KMS-11 (cell line): ENCODE data around the gene SMC5.

Experiments
- H2AFZ ChIP-seq: fragments of 200-600 bp; sonication (generic); 2 replicates; pipeline ENCODE4 v1.6.1; 2016; ENCODE audit warnings: antibody characterized with exemption, mixed run types, low read depth
- H3K27ac ChIP-seq: fragments of 200-600 bp; sonication (generic); 2 replicates; pipeline ENCODE4 v1.6.1; 2016; ENCODE audit warnings: mild to moderate bottlenecking, mixed run types
- H3K27me3 ChIP-seq: fragments of 200-600 bp; sonication (generic); 2 replicates; pipeline ENCODE4 v1.6.1; 2017; ENCODE audit warnings: mild to moderate bottlenecking, low read depth, mixed run types, moderate library complexity; ENCODE audit not compliant: insufficient read depth
- H3K36me3 ChIP-seq: fragments of 200-600 bp; sonication (generic); 2 replicates; pipeline ENCODE4 v1.6.1; 2017; ENCODE audit warnings: mild to moderate bottlenecking, mixed run types; ENCODE audit not compliant: insufficient read depth
- H3K4me1 ChIP-seq: fragments of 200-600 bp; sonication (generic); 2 replicates; pipeline ENCODE4 v1.6.1; 2016; ENCODE audit warnings: mild to moderate bottlenecking, low read depth, mixed run types; ENCODE audit not compliant: poor library complexity, severe bottlenecking
- H3K4me2 ChIP-seq: fragments of 200-600 bp; sonication (generic); 2 replicates; pipeline ENCODE4 v1.7.0; 2016; ENCODE audit warnings: mild to moderate bottlenecking, mixed run types
- H3K4me3 ChIP-seq: fragments of 200-600 bp; sonication (generic); IDR thresholded peaks from 2 replicates; pipeline ENCODE4 v1.6.1; 2017; ENCODE audit warnings: low read depth, low read length, mixed read lengths; ENCODE audit not compliant: insufficient read depth
- H3K79me2 ChIP-seq: fragments of 200-600 bp; sonication (generic); 2 replicates; pipeline ENCODE4 v1.6.1; 2016; ENCODE audit warnings: low read depth, mixed run types; ENCODE audit not compliant: insufficient read depth
- H3K9ac ChIP-seq: fragments of 200-600 bp; sonication (generic); 2 replicates; pipeline ENCODE4 v1.6.1; 2016; ENCODE audit warnings: mild to moderate bottlenecking, mixed run types
- H4K20me1 ChIP-seq: fragments of 200-600 bp; sonication (generic); 2 replicates; pipeline ENCODE4 v1.6.1; 2016; ENCODE audit warnings: mild to moderate bottlenecking, mixed run types; ENCODE audit not compliant: insufficient read depth
- TF ChIP-seq, protein P1 (sequence below): fragments of 200-600 bp; sonication (generic); conservative IDR thresholded peaks from 2 replicates; pipeline ENCODE4 v1.6.1; 2017; ENCODE audit warnings: low read depth, mild to moderate bottlenecking, antibody characterized with exemption, low read length, moderate library complexity, mixed read lengths

SMC5 gene

DNA sequence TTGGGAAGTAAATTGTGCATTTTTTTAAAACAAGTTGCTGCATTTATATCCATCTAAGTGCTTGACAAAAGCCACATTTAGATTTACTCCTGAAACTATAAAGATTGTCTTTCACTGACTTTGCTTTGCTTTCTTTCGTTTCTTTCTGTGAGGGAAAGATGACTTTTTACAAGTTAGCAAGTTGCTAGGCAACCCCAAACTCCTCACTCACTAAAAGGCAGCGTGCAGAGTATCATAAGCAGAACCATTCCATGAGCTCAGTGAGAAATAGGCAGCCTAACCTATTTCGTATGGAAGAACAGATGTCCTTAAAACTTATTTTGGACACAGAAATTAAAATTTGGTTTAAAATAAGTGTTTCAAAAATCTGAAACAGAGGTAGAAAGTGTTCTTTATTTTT lies 126.6 kb downstream of the SMC5 start:
- Histone ChIP-seq H3K27me3 (no peaks in the 10 kb centered on the region), H3K4me3 (no peak overlapping the region), H3K4me1 (no peaks in the 10 kb centered on the region), H2AFZ (no peak overlapping the region), H3K27ac (no peak overlapping the region), H3K79me2 (peaks cover 16% of the 10 kb centered on the region; the same call in 1 of the 2 replicates), H3K4me2 (no peak overlapping the region), H3K9ac (no peak overlapping the region), H3K36me3 (no peaks in the 10 kb centered on the region), H4K20me1 (no peaks in the 10 kb centered on the region)
- TF ChIP-seq, protein P1, sequence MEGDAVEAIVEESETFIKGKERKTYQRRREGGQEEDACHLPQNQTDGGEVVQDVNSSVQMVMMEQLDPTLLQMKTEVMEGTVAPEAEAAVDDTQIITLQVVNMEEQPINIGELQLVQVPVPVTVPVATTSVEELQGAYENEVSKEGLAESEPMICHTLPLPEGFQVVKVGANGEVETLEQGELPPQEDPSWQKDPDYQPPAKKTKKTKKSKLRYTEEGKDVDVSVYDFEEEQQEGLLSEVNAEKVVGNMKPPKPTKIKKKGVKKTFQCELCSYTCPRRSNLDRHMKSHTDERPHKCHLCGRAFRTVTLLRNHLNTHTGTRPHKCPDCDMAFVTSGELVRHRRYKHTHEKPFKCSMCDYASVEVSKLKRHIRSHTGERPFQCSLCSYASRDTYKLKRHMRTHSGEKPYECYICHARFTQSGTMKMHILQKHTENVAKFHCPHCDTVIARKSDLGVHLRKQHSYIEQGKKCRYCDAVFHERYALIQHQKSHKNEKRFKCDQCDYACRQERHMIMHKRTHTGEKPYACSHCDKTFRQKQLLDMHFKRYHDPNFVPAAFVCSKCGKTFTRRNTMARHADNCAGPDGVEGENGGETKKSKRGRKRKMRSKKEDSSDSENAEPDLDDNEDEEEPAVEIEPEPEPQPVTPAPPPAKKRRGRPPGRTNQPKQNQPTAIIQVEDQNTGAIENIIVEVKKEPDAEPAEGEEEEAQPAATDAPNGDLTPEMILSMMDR: no peak

DNA sequence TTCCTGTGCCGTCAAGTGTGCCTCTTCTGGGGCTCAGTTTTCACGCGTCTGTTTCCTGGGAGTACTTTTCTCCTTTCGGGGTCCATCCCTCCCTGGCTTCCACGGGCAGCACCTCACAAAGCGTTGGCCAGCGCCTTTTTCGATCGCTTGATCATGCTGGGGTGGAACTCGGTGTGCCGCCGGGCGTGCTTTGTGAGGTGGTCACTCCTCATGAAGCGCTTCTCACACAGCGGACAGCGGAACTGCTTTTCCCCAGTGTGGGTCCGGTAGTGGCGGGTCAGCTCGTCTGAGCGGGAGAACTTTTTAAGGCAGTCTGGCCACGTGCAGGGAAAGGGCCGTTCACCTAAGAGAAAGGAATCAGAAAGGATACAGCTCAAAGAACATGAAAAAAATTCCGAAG lies 128.9 kb downstream of the SMC5 start:
- TF ChIP-seq, protein P1: no peak
- no peak overlapping the region for H3K9ac ChIP-seq
- H3K4me1 ChIP-seq: no peaks in the 10 kb centered on the region
- no peak overlapping the region for H3K27ac ChIP-seq
- H3K36me3 ChIP-seq: no peaks in the 10 kb centered on the region
- no peaks in the 10 kb centered on the region for H4K20me1 ChIP-seq
- no peak overlapping the region for H3K4me3 ChIP-seq
- H3K27me3 ChIP-seq: no peaks in the 10 kb centered on the region
- no peak overlapping the region for H2AFZ ChIP-seq
- no peak overlapping the region for H3K4me2 ChIP-seq
- H3K79me2 ChIP-seq: peaks cover 23% of the 10 kb centered on the region; the same call in 1 of the 2 replicates

DNA sequence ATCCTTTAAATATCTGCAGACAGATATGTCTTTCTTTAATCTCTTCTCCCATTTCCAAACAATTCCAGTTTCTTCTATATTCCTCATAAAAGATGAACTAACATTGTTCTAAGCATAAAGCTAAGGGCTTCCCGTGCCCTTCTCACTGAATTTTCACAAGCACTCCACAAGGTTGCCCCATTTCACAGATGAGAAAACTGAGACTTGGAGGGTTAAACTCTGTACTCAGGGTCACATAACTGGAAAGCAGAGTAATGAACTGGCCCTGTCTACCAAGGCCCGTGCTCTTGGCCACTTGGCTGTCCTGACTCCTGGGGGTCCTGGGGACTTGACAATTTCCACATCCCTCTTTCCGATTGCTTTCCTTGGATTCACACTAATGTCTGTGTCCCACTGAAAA lies 130.4 kb downstream of the SMC5 start:
- Histone ChIP-seq H3K36me3 (no peaks in the 10 kb centered on the region), H4K20me1 (no peaks in the 10 kb centered on the region), H3K79me2 (peaks cover 23% of the 10 kb centered on the region; the same call in 1 of the 2 replicates), H3K27me3 (no peaks in the 10 kb centered on the region), H3K9ac (no peak overlapping the region), H3K4me1 (no peaks in the 10 kb centered on the region), H3K4me2 (no peak overlapping the region), H3K4me3 (no peak overlapping the region), H3K27ac (no peak overlapping the region), H2AFZ (no peak overlapping the region)
- TF ChIP-seq, protein P1: no peak

DNA sequence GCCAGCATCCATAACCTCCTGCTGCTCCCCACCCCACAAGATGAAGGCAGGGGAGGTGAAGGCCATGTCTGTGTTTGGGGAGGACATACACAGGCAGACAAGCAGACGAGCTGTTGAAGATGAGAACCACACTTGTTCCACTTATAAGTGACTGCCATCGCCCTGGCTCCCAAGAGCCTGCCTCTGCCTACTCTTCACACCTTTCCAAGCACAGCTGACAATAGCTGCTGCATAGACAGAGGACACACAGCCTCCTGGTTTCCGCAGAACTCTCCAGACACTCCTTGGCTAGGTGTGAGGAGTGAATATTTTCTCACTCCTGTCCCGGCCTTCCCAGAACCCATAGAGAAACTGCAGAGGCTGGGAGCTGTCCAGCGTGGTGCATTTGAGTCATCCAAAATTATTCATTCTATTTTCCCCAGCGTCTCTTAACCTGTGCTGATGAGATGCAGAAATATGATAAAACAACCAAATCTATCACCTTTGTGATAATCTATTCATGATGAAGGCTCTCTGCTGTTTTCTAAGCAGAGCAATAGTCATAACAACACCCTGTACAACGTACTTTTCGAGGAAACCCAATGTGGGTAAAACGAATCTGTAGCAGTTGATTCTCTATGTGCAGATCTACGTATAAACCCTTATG lies 131.0 kb downstream of the SMC5 start:
- Histone ChIP-seq H3K79me2 (peaks cover 26% of the 10 kb centered on the region), H3K27ac (no peak overlapping the region), H2AFZ (no peak overlapping the region), H3K4me1 (no peaks in the 10 kb centered on the region), H4K20me1 (no peaks in the 10 kb centered on the region), H3K4me3 (no peak overlapping the region), H3K36me3 (no peaks in the 10 kb centered on the region), H3K4me2 (no peak overlapping the region), H3K27me3 (no peaks in the 10 kb centered on the region), H3K9ac (no peak overlapping the region)
- TF ChIP-seq, protein P1: no peak
